Kasumi-1 (cell line): ENCODE measurements around the gene USP24.
"Not testable (repeated sequence)": the region's sequence is repeated elsewhere in the genome, so short reads cannot be mapped to it uniquely, and the experiment has no call there.

Source experiments
- DNase-seq, 2 experiments: peaks; one replicate each; lab custom pipeline; 2025; lab: John Stamatoyannopoulos, UW

Gene USP24

DNA sequence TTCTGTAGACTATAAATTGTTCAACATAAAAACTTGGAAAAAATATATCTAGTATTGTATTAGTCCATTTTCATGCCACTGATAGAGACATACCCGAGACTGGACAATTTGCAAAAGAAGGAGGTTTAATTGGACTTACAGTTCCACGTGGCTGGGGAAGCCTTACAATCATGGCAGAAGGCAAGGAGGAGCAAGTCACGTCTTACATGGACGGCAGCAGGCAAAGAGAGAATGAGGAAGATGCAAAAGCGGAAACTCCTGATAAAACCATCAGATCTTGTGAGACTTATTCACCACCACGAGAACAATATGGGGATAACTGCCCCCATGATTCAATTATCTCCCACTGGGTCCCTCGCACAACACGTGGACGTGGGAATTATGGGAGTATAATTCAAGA lies 15.4 kb downstream of the USP24 start:
- DNase-seq, result not testable (repeated sequence)

DNA sequence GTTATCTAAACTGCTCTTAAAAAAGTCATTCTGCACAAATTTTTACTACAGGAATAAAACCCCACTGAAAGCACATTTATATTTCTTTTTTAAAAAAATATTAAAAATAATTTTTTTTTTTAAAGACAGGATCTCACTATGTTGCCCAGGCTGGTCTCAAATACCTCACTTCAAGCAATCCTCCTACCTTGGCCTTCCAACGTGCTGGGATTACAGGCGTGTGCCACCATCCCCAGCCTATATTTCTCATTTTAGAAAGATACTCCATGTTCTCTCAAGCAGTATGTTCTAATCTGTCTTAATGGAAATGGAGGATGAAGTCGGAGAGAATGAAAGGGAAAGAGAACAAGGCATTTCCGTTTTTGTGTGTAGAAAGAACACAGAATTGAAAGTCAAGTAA lies 17.1 kb downstream of the USP24 start:
- no peak for DNase-seq

- DNase-seq, result no peak
Observed at GRCh38 chr1:55197099-55197498, 18.1 kb downstream of the USP24 start.

- peak; percentile 62 to 63 for DNase-seq
Observed at GRCh38 chr1:55196433-55197035, 18.6 kb downstream of the USP24 start.

DNA sequence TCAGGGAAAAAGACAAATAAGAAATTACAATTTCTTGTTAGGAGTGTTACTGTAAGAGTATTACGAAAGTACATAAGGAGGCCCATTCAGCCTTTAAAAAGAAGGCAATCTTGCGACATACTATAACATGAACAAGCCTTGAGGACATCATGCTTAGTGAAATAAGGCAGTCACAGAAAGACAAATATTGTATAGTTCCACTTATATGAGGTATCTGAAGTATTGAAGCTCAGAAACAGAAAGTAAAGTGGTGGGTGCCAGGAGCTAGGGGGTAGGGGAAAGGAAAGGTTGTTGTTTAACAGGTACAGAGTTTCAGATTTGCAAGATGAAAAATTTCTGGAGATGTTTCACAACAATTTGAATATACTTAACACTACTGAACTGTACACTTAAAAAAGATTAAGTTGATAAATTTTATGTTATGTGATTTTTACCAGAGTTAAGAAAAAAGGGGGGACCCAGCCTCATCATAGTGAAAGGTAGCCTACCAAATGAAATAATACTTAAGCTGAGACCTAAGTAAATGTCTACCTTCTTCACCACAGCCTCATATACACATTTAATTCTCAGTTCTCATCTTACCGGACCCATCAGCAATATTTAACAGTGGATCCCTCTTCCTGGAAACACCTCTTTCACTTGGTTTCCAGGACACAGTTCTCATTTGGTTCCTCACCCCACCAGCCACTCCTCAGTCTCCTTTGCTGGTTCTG lies 19.5 kb downstream of the USP24 start:
- DNase-seq, result peak; percentile 17 to 47

- DNase-seq, result peak; percentile 10 to 22
Observed at GRCh38 chr1:55194851-55195250, 20.3 kb downstream of the USP24 start.

- no peak for DNase-seq
Observed at GRCh38 chr1:55192093-55192492, 23.1 kb downstream of the USP24 start.

GRCh38 chr1:55191219-55191952 lies 23.8 kb downstream of the USP24 start:
- not testable (repeated sequence) for DNase-seq

DNA sequence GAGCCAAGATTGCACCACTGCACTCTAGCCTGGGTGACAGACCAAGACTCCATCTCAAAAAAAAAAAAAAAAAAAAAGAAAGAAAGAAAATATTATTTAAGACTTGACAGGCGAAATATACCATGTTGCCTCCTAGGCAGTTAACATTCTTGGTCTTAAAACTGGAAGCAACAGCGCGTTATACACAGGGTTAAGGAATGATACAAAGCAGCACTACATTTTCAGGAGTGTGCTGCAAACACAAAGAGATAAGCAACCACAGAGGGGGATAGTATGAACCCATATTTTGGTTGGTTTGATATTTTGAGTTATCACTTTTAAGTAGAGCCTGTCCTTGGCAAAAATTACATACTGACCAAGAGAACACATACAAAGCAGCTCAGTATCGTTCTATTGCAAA lies 25.1 kb downstream of the USP24 start:
- DNase-seq, result no peak

DNA sequence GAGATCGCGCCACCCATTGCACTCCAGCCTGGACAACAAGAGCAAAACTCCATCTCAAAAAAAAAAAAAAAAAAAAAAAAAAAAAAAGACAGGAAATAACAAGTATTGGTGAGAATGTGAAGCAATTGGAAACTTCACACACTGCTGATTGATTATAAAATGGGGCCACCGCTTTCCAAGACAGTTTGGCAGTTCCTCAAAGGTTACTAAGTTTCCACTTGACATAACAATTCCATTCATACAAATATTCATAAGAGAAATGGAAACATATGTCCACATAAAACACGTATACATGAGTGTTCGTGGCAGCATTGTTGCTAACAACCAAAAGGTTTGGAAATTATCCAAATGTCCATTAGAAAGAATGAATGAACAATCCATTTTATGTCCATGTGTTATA lies 26.3 kb downstream of the USP24 start:
- no peak for DNase-seq

DNA sequence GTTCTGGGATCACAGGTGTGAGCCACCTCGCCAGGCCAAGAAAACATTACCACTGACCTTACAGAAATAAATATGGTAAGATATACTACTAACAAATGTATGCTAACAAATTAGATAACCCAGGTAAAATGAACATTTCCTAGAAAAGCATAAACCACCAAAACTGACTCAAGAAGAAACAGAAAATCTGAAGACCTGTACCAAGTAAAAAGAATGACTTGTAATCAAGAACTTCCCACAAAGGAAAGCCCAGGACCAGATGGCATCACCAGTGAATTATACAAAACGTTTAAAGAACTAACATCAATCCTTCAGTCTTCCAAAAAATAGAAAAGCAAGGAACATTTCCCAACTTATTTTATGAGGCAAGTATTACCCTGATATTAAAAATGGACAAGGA lies 29.3 kb downstream of the USP24 start:
- DNase-seq, result no peak

GRCh38 chr1:55184859-55185258 lies 30.3 kb downstream of the USP24 start:
- DNase-seq, result no peak

DNA sequence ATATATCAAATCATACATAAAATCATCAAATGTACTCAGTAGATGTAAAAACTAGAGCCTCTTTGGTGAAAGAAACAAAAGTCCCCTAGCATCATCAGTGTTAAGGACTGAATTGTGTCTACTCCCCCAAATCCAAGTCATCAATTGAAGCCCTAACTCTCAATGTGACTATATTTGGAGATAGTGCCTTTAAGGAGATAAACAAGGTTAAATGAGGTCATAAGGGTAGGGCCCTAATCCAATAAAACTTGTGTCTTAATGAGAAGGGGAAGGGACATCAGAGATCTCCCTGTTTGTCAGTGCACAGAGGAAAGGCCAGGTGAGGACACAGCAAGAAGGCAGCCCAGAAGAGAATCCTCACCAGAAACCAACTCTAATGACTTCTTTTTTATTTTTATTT lies 33.5 kb downstream of the USP24 start:
- DNase-seq, result no peak

DNA sequence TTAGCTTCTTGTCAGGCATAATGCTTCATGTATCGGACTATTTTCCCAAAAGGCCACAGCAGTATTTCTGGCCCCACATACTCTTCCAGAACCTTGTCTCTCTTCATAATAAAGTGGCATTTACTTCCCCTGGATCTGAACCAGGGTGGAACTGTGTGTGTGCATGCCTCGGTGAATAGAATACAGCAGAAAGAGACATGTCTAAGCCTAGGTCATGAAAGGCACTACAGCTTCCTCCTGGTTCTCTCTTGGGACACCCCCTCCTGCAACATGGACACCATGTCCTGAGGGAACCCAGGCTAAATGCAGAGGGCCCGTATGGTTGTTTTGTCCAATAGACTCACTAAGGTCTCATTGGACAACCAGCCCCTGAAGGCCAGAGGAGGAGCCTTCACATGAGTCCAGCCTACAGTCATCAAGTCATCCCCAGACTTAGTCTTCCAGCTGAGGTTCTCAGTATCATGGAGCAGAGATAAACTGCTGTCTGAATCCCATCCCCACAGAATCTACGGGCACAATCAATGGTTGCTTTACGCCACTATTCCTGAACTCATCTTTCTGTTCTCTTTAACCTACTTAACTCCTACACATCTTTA lies 35.0 kb downstream of the USP24 start:
- DNase-seq, result no peak

- peak; percentile 76 to 84 for DNase-seq
Observed at GRCh38 chr1:55179177-55179835, 35.9 kb downstream of the USP24 start.

DNA sequence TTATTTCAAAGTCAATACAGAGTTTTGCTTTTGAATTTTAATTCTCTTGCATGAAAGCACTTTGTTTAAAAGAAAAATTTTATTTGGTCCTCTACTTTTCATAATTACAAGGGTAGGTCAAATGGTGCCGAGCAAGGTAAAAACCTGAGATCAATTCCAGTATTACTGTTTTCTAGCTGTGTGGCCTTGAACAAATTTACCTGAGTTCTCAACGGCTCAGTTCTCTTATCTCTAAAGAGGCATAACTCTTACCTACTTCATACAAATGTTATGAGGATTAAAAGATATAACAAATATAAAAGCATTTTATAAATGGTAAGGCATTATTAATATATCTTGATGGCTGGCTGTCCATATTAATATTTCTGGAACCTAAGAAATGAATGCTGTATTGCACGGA lies 42.5 kb downstream of the USP24 start:
- no peak for DNase-seq

GRCh38 chr1:55172272-55172671 lies 42.9 kb downstream of the USP24 start:
- DNase-seq, result no peak

GRCh38 chr1:55171694-55172093 lies 43.5 kb downstream of the USP24 start:
- DNase-seq, result no peak

DNA sequence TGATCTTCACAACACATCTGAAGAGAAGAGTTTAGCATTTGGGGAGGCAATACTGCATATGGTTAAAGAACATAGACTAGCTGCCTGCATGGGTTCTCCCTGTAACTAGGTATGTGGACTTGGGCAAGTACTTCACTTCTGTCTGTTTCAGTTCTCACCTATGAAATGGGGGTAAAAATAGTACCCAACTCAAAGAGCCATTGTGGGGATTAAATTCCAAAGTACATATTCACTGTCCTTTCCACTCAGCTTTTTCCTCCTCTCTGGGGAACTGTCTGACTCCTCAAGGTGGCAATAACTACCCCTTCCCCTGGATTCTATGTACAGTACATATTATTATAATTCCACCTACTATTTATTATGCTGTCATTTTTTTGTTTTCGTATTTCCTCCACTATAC lies 44.7 kb downstream of the USP24 start:
- DNase-seq, result no peak

GRCh38 chr1:55169126-55169525 lies 46.0 kb downstream of the USP24 start:
- no peak for DNase-seq

GRCh38 chr1:55168353-55168752 lies 46.8 kb downstream of the USP24 start:
- DNase-seq, result no peak

GRCh38 chr1:55167224-55167871 lies 47.8 kb downstream of the USP24 start:
- DNase-seq, result no peak
